ENCODE data around the gene ARHGEF17. TPM values are rescaled to one million over a fixed set of nuclear protein-coding genes. Genes with fewer than 3 reads are reported as not detected.

The ARHGEF17 gene, protein sequence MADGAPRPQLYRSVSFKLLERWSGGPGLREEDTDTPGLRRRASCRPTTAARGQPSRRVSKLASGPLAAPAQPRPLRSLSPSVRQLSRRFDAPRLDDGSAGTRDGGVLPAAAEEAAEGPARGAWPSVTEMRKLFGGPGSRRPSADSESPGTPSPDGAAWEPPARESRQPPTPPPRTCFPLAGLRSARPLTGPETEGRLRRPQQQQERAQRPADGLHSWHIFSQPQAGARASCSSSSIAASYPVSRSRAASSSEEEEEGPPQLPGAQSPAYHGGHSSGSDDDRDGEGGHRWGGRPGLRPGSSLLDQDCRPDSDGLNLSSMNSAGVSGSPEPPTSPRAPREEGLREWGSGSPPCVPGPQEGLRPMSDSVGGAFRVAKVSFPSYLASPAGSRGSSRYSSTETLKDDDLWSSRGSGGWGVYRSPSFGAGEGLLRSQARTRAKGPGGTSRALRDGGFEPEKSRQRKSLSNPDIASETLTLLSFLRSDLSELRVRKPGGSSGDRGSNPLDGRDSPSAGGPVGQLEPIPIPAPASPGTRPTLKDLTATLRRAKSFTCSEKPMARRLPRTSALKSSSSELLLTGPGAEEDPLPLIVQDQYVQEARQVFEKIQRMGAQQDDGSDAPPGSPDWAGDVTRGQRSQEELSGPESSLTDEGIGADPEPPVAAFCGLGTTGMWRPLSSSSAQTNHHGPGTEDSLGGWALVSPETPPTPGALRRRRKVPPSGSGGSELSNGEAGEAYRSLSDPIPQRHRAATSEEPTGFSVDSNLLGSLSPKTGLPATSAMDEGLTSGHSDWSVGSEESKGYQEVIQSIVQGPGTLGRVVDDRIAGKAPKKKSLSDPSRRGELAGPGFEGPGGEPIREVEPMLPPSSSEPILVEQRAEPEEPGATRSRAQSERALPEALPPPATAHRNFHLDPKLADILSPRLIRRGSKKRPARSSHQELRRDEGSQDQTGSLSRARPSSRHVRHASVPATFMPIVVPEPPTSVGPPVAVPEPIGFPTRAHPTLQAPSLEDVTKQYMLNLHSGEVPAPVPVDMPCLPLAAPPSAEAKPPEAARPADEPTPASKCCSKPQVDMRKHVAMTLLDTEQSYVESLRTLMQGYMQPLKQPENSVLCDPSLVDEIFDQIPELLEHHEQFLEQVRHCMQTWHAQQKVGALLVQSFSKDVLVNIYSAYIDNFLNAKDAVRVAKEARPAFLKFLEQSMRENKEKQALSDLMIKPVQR (N-terminal part only)
- 20.0 and 39.8 TPM in 2 replicates for total RNA-seq

DNA sequence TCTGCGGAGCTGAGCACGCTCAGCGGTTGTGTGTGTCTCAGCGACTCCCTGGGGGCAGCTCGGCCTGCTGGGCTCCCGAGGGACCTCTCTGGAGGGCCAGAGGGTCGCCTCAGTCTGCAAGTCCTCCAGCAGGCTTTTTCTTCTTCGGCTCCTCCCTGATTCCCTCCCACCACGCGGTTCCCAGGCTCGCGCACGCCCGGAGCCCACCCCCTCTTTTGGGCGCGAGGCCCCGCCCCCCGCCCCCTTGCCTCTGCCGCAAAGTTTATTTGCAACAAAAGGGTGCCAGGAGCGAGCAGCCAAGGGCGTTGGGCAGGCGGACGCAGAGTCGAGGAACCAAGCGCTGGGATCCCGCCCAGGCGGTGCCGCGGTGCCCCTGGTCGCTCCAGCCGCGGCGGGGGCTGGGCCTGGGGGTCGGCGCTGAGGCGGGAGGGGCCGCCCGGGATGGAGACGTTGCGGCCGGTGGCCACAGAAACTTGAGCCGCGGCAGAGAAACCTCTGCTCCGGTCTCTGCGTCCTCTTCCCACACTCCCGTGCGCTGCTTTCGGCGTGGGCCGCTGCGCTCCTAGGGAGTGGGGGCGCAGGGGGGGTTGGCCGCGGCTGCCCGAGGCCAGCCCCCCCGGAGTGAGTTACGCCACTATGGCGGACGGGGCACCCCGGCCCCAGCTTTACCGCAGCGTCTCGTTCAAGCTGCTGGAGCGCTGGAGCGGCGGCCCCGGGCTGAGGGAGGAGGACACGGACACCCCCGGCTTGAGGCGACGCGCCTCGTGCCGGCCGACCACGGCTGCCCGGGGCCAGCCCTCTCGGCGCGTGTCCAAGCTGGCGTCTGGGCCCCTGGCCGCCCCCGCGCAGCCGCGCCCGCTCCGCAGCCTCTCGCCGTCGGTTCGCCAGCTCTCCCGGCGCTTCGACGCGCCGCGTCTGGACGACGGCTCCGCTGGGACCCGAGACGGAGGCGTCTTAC lies at the start of gene ARHGEF17:
TSS of gene ARHGEF17 (plus strand) at position 274 of the 958 bp plus-strand sequence. CDS start at position 637, 363 bp downstream.

DNA sequence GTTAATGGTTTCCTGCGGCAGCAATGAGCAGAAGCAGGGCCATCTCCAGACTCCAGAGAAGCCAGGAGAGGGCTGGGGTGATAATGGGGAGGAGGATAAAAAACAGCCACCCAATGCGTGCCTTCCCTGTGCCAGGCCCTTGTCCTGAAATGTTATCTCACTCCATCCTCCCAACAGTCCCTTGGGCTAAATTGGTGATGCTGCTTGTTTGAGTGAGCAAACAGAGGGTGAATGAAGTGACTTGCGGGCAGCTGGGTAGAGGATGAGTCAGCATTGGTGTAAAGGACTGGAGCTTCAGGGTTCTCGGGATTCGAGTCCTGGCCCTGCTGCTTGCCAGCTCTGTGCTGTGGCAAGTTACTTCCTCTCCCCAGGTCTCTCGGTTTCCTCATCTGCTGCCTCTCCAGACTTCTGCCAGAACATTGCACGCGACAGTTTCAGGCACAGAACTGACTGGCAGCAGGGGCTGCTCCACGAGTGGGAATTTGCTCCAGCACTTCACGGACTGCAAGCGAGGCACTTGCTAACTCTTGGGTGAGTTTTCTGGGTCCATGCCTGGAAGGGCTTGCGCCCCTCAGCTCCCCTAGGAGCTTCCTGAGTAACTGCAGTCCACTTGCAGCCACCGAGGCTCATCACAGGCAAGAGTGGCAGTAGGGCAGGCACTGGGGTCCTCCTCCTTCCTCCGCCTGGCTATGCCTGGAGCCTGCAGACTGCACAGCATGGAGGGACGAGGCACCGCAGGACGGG lies 36.0 kb upstream of the ARHGEF17 start, which contains the start of gene P2RY6:
TSS of gene P2RY6 (plus strand) at position 403 of the 744 bp plus-strand sequence. CDS start 24,181 bp downstream, outside the sequence.

DNA sequence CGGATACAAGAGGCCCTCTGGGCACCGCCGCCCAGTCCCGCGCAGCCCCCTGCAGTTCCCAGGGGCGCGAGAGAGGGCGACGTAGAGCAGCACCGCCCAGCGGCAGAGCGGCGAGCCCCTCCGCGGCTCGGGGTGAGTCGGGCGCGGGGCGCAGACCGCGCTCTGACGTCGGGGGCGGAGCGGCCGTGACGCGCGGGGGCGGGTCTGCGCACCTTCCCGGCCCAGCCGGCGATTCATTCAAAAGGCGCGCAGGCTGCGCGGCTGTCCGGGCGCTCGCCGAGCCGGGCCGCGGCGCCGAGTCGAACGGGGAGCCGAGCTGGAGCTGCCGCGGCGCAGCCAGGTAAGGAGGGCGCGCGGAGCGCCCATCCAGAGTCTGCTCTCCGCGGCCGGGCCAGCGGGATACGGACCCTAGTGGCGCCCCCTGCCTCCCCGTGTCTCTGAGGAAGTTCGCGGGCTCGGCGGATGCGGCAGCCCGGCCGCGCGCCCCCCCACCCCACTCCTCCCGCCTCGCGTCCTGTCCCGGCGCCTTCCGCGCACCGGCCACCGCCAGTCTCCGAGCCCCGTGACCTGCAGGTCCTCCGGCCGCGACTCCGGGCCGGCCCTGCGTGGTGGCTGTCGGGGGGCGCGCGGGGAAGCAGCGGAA lies 68.2 kb downstream of the ARHGEF17 start, which contains the start of gene RELT:
TSS of gene RELT (plus strand) at position 240 of the 643 bp plus-strand sequence. CDS start 12,738 bp downstream, outside the sequence.

Other genes with a start within 250 kb of the ARHGEF17 start
- 6.9 and 7.5 TPM in 2 replicates for gene FCHSD2, start 166.0 kb upstream of the ARHGEF17 start, total RNA-seq
- gene P2RY2, start 90.0 kb upstream of the ARHGEF17 start, total RNA-seq: 0.08 and 0.91 TPM in 2 replicates
- gene P2RY6, start 35.9 kb upstream of the ARHGEF17 start, total RNA-seq: 0.52 TPM in 1 of 2 replicates, not detected in the other
- gene RELT, start 68.1 kb downstream of the ARHGEF17 start, total RNA-seq: 2.8 and 5.0 TPM in 2 replicates

Measured in epithelial cell of alveolus of lung (primary cell).